Natural killer cell (primary cell): ENCODE measurements around the gene TBX18. TPM values are rescaled to one million over a fixed set of nuclear protein-coding genes. Genes with fewer than 3 reads are reported as not detected.

Experiments used
- ATAC-seq, 3 donors: fragments of 150-1000 bp in 2 of 3; fragments of 200-7000 bp in 1 of 3; cut with Tn5 transposase; 1 replicate in 1 of 3; 2 replicates in 2 of 3; pipeline ENCODE4 v1.10.0; 2021; ENCODE audit warnings: mild to moderate bottlenecking in 2 of 3, moderate library complexity in 2 of 3
- DNase-seq, 2 donors: peaks; one replicate each; pipeline versions ENCODE4 v3.0.0 to v3.0.0-alpha.2; 2013 to 2021; ENCODE audit warnings: mixed read lengths in 1 of 2
- H3K27ac ChIP-seq: one replicate; pipeline ENCODE4 v1.5.1; 2013; ENCODE audit warnings: mild to moderate bottlenecking, low read length
- H3K27me3 ChIP-seq: one replicate; pipeline ENCODE4 v1.6.1; 2013; ENCODE audit warnings: low read length; ENCODE audit not compliant: control insufficient read depth, insufficient read depth
- H3K36me3 ChIP-seq: one replicate; pipeline ENCODE4 v1.6.1; 2013; ENCODE audit warnings: low read length; ENCODE audit not compliant: control insufficient read depth, insufficient read depth
- H3K4me1 ChIP-seq: one replicate; pipeline ENCODE4 v1.6.1; 2013; ENCODE audit warnings: low read length; ENCODE audit not compliant: control insufficient read depth, insufficient read depth
- H3K4me3 ChIP-seq: one replicate; pipeline ENCODE4 v1.5.1; 2013; ENCODE audit warnings: low read length
- H3K9me3 ChIP-seq: one replicate; pipeline ENCODE4 v1.6.1; 2013; ENCODE audit warnings: low read length; ENCODE audit not compliant: control insufficient read depth, insufficient read depth
- H3K27ac Mint-ChIP-seq, 2 donors: one replicate each; pipeline ENCODE4 v1.8.0; 2022; ENCODE audit warnings: mild to moderate bottlenecking in 2 of 2, mixed read lengths in 2 of 2, moderate library complexity in 1 of 2
- H3K27me3 Mint-ChIP-seq, 2 donors: one replicate each; pipeline ENCODE4 v1.8.0; 2022; ENCODE audit warnings: low read depth in 2 of 2, mixed read lengths in 2 of 2
- H3K36me3 Mint-ChIP-seq: one replicate; pipeline ENCODE4 v1.8.0; 2022; ENCODE audit warnings: mixed read lengths
- H3K4me1 Mint-ChIP-seq, 2 donors: one replicate each; pipeline ENCODE4 v1.8.0; 2022; ENCODE audit warnings: mixed read lengths in 2 of 2
- H3K4me3 Mint-ChIP-seq: one replicate; pipeline ENCODE4 v1.8.0; 2022; ENCODE audit warnings: mild to moderate bottlenecking, moderate library complexity, mixed read lengths
- H3K9me3 Mint-ChIP-seq, 2 donors: one replicate each; pipeline ENCODE4 v1.8.0; 2022; ENCODE audit warnings: mixed read lengths in 2 of 2
- WGBS: methylation state at CpG from one replicate; pipeline ENCODE4 v1.1.7; 2013; ENCODE audit warnings: missing lambda C conversion rate; ENCODE audit not compliant: insufficient coverage; 5-methylcytosine and 5-hydroxymethylcytosine counted together
- intact Hi-C: fragments of 100-400 bp; cut with micrococcal nuclease; formaldehyde crosslinking; loops from one replicate; pipeline ENCODE4 v1.14.2; 2022
- total RNA-seq, 4 donors: library from RNA; stranded (reverse); fragments of 120-200 nt in 1 of 4; gene quantifications; one replicate each; pipeline versions ENCODE4 v1.2.3 to v1.2.4, GENCODE V29; 2013 to 2022
- TF ChIP-seq, protein P1 (sequence below): fragments of 200-600 bp; IDR thresholded peaks from one replicate; pipeline ENCODE4 v1.8.0; 2022; ENCODE audit warnings: antibody characterized with exemption

TBX18 gene
- total RNA-seq, 3 donors from 2014 or later (not counting 1 experiment from before 2014, with no cell fraction given) = not detected

DNA sequence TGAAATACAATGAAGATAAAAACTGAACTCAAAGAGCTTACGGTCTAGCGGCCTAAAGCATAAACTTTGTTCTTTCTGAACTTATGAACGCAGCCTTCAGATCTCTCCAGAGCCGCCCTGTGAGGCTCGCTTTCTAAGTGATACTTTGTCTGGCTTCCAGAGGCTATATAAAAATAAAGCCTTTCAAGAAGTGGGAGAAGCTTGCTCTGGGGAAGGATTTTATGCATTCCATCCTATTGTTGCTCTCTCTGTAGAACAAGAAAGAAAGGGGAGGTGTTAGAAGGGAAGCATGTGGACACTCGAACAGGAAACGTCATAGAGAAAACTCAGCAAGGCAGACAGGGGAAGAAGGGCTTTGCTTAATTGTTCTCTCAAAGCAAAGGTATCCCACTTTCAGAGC is 77.0 kb downstream of the TBX18 start:
- H3K36me3 Mint-ChIP-seq = peaks cover 6% of the 10 kb centered on the region
- no peak for DNase-seq
- H3K4me3 Mint-ChIP-seq = no peak overlapping the region
- H3K27ac Mint-ChIP-seq = no peak overlapping the region
- WGBS = 83% methylated on average over 7 of the region's 7 CpGs
- Histone ChIP-seq H3K4me1 (no peaks in the 10 kb centered on the region), H3K4me3 (no peak overlapping the region), H3K27ac (no peak overlapping the region), H3K9me3 (no peaks in the 10 kb centered on the region), H3K36me3 (no peaks in the 10 kb centered on the region), H3K27me3 (no peaks in the 10 kb centered on the region)
- no peaks in the 10 kb centered on the region for H3K27me3 Mint-ChIP-seq
- no peaks in the 10 kb centered on the region for H3K4me1 Mint-ChIP-seq
- no peak for ATAC-seq
- intact Hi-C loops = no loop called here
- peaks cover 3 to 6% of the 10 kb centered on the region in 2 donors for H3K9me3 Mint-ChIP-seq
- TF ChIP-seq, protein P1, sequence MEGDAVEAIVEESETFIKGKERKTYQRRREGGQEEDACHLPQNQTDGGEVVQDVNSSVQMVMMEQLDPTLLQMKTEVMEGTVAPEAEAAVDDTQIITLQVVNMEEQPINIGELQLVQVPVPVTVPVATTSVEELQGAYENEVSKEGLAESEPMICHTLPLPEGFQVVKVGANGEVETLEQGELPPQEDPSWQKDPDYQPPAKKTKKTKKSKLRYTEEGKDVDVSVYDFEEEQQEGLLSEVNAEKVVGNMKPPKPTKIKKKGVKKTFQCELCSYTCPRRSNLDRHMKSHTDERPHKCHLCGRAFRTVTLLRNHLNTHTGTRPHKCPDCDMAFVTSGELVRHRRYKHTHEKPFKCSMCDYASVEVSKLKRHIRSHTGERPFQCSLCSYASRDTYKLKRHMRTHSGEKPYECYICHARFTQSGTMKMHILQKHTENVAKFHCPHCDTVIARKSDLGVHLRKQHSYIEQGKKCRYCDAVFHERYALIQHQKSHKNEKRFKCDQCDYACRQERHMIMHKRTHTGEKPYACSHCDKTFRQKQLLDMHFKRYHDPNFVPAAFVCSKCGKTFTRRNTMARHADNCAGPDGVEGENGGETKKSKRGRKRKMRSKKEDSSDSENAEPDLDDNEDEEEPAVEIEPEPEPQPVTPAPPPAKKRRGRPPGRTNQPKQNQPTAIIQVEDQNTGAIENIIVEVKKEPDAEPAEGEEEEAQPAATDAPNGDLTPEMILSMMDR = no peak

DNA sequence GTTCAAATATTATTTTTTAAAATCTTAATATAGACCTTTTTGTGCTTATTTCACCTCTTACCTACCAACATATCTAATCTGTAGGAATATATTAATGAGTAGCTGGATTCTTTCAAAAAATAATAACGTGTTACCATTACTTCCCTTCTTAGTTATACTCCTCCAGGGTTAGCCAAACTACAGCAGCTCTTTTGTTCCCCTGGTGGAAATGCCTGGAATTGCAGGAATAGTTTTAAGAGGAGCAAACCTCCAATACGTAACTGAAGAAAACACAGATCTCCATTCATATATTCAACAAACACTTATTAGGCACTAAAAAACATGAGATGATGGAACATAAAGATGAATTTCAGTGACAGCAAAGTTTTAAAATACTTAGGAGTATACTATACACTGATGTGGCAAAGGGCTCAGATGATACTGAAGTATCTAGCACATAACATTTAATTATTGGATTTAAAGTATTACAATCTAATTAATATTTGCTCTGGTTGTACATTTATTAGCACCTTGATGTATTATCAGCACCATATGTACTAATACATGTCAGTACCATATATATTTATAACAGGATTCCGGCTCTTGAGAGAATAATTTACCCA is 78.3 kb downstream of the TBX18 start:
- ATAC-seq = no peak
- Histone ChIP-seq H3K27me3 (no peaks in the 10 kb centered on the region), H3K4me1 (no peaks in the 10 kb centered on the region), H3K9me3 (no peaks in the 10 kb centered on the region), H3K36me3 (no peaks in the 10 kb centered on the region), H3K27ac (no peak overlapping the region), H3K4me3 (no peak overlapping the region)
- TF ChIP-seq, protein P1 = no peak
- H3K4me3 Mint-ChIP-seq = no peak overlapping the region
- peaks cover 1 to 4% of the 10 kb centered on the region in 2 donors for H3K9me3 Mint-ChIP-seq
- no peak overlapping the region for H3K27ac Mint-ChIP-seq
- DNase-seq = peak in 1 of 2 donors; percentile 2
- intact Hi-C loops = no loop called here
- no CpG with 5 or more reads among the region's 3 CpGs for WGBS
- H3K27me3 Mint-ChIP-seq = no peaks in the 10 kb centered on the region
- no peaks in the 10 kb centered on the region for H3K36me3 Mint-ChIP-seq
- no peaks in the 10 kb centered on the region for H3K4me1 Mint-ChIP-seq

DNA sequence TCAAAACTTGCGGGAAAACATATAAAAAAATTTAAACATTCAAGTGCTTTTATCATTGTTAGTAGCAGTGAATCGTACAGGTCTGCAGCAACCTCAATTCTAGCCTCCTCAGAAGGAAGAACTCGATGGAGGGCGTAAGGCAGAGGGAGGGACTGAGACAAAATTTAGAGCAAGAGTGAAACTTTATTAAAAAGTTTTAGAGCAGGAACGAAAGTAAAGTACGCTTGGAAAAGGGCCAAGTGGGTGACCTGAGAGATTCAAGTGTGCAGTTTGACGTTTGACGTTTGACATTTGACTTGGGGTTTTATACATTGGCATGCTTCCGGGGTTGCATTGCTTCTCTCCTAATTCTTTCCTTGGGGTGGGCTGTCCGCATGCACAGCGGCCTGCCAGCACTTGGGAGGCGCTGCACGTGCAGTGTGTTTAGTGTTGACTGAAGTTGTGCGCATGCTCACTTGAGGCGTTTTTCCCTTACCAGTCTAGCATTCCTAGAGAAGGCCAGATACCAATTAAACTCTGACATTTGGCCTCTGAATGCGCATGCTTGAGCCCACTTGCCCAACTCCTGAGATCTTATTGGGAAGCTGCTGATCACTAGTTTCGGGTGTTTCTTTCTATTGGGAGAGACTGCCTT is 82.6 kb downstream of the TBX18 start:
- whole genome bisulfite sequencing = 93% methylated on average over 17 of the region's 17 CpGs
- peaks cover 1 to 4% of the 10 kb centered on the region in 2 donors for H3K9me3 Mint-ChIP-seq
- ATAC-seq = no peak
- H3K4me3 Mint-ChIP-seq = no peak overlapping the region
- H3K36me3 Mint-ChIP-seq = no peaks in the 10 kb centered on the region
- no peaks in the 10 kb centered on the region for H3K4me1 ChIP-seq
- DNase-seq = no peak
- H3K27me3 Mint-ChIP-seq = no peaks in the 10 kb centered on the region
- H3K4me3 ChIP-seq = no peak overlapping the region
- H3K36me3 ChIP-seq = no peaks in the 10 kb centered on the region
- intact Hi-C loops = no loop called here
- TF ChIP-seq, protein P1 = no peak
- H3K27ac Mint-ChIP-seq = no peak overlapping the region
- H3K27me3 ChIP-seq = no peaks in the 10 kb centered on the region
- no peaks in the 10 kb centered on the region for H3K9me3 ChIP-seq
- no peaks in the 10 kb centered on the region for H3K4me1 Mint-ChIP-seq
- H3K27ac ChIP-seq = no peak overlapping the region

DNA sequence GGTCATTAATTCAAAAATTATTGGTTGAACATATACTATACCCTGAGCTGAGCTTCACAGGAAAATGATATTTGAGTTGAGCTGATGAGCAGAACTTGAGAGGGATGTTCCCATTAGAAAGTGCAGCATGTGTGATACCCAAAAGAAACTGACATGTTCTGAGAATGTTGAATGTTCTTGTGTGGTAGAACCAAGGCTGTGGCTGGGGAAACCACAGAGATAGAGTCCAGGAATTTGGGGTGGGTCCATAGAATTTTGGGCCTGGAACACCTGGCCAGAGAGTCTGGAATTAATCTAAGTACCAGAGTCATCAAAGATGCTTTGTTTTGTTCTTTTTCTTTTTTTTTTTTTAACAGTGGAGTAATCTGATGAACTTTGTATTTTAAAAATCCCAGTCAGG is 88.7 kb downstream of the TBX18 start:
- no peak overlapping the region for H3K4me3 ChIP-seq
- H3K27ac ChIP-seq = no peak overlapping the region
- no peaks in the 10 kb centered on the region for H3K4me1 ChIP-seq
- no peaks in the 10 kb centered on the region for H3K9me3 ChIP-seq
- Mint-ChIP-seq H3K27me3 (peaks cover 0 to 2% of the 10 kb centered on the region in 2 donors), H3K9me3 (peaks cover 7 to 12% of the 10 kb centered on the region in 2 donors), H3K4me1 (no peaks in the 10 kb centered on the region), H3K4me3 (no peak overlapping the region), H3K36me3 (no peaks in the 10 kb centered on the region), H3K27ac (no peak overlapping the region)
- no peaks in the 10 kb centered on the region for H3K36me3 ChIP-seq
- ATAC-seq = no peak
- H3K27me3 ChIP-seq = no peaks in the 10 kb centered on the region
- TF ChIP-seq, protein P1 = no peak
- no peak for DNase-seq
- intact Hi-C loops = no loop called here
